NCI-H1092 (cell line): Measurements from ENCODE around the gene FMN1.

Experiments used
- DNase-seq: peaks from one replicate; lab custom pipeline; 2025; lab: John Stamatoyannopoulos, UW

The FMN1 gene, protein sequence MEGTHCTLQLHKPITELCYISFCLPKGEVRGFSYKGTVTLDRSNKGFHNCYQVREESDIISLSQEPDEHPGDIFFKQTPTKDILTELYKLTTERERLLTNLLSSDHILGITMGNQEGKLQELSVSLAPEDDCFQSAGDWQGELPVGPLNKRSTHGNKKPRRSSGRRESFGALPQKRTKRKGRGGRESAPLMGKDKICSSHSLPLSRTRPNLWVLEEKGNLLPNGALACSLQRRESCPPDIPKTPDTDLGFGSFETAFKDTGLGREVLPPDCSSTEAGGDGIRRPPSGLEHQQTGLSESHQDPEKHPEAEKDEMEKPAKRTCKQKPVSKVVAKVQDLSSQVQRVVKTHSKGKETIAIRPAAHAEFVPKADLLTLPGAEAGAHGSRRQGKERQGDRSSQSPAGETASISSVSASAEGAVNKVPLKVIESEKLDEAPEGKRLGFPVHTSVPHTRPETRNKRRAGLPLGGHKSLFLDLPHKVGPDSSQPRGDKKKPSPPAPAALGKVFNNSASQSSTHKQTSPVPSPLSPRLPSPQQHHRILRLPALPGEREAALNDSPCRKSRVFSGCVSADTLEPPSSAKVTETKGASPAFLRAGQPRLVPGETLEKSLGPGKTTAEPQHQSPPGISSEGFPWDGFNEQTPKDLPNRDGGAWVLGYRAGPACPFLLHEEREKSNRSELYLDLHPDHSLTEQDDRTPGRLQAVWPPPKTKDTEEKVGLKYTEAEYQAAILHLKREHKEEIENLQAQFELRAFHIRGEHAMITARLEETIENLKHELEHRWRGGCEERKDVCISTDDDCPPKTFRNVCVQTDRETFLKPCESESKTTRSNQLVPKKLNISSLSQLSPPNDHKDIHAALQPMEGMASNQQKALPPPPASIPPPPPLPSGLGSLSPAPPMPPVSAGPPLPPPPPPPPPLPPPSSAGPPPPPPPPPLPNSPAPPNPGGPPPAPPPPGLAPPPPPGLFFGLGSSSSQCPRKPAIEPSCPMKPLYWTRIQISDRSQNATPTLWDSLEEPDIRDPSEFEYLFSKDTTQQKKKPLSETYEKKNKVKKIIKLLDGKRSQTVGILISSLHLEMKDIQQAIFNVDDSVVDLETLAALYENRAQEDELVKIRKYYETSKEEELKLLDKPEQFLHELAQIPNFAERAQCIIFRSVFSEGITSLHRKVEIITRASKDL (N-terminal part only)

DNA sequence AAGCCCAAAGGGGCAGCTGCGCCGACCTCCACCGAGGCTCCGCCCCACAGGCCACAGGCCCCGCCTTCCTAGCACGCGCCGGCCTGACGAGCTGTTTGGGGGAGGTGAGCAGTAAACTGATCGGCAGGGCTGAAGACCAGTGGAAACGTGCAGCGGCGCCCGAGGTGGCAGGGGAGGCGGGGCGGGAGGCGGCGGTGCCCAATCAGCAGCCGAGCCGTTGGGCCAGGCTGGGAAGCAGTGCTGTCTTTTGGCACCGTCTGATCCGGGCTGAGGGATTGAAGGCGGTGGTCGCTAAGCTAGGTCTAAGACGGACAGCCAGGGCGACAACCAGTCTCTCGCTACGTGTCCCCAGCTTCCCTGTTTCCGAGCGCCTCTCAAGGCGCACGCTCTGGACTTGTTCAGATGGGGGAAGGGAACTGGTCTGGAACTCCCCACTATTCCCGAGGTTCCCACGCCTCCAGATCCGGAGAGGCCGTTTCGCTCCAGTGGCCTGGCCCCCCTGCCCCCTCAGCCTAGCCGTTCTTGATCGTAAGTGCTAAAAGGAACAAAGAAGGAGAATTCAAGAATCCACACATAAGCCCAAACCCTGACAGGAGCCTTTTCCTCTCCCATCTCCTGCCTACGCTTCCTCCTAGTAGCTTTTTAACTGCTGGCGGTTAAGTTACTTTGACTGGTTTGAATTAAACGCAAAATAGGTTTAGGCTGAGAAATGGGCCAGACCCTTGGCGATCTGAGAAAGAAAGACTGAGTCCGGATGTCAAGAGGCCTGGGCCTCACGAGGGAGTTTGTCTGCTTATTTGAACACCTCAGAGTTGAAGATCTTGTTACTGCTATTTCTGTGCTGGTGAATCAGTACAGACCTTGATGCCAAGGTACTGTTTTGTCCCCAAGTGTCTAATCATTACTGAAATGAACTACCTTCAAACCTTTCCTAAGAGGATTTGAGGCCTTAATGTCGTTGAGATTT is at the start of gene FMN1:
TSS of gene FMN1 (minus strand) at position 11 of the 967 bp plus-strand sequence. CDS start 39,800 bp downstream, outside the sequence.
- peak; percentile 78 for DNase-seq

DNA sequence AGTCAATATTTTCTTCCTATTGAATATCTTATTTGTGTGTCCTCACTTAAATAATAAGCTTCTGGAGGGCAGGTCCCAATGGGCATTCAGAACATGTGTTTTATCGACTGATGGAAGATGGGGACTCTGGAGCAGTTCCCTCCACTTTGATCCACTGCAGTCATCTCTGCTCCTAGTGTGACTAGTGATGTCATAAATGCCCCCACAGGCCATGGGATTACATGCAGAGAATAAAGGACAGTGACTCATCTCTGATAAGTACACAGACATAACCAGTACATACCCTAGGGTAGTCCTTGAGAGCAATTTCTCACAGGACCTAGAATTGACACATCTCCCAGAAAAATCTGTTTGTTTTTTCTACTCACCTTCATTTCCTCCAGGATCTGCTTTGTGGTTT is 49.4 kb upstream of the FMN1 start:
- no peak for DNase-seq

DNA sequence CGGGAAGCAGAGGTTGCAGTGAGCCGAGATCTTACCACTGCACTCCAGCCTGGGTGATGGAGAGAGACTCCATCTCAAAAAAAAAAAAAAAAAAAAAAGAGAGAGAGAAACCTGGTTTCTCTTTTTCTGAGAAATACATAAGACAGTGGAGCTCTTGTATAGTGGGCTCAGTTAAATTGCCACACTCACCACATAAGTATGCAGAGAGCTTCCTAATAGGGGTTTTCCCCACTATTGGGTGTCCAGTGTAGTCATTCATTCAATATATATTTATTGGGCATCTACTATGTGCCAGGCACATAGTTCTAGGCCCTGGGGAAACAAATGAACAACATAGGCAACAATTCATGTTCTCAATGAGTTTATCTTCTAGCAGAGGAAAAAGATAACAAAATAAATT is 48.9 kb upstream of the FMN1 start:
- DNase-seq: no peak

- DNase-seq: no peak
These were observed 48.2 kb upstream of the FMN1 start for GRCh38 chr15:33242669-33243191.

DNA sequence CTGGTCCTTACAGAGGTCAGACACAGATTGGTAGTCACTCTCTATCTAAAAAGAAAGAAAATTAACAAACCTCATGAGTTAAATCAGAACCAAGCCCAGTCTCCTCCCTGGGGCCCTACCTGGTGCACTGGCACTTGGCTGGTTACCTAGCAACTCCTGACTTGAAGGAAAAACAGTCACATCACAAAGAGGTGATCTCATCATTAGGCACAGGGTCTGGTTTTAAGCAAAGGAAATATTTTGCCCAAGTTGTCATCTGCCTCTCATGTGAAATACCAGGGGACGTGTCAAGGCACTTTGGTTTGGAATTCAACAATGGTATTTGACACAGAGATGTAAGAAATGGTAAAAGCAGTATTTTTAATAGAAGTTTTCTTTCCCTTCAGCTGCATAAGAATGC is 47.7 kb upstream of the FMN1 start:
- DNase-seq: no peak

DNA sequence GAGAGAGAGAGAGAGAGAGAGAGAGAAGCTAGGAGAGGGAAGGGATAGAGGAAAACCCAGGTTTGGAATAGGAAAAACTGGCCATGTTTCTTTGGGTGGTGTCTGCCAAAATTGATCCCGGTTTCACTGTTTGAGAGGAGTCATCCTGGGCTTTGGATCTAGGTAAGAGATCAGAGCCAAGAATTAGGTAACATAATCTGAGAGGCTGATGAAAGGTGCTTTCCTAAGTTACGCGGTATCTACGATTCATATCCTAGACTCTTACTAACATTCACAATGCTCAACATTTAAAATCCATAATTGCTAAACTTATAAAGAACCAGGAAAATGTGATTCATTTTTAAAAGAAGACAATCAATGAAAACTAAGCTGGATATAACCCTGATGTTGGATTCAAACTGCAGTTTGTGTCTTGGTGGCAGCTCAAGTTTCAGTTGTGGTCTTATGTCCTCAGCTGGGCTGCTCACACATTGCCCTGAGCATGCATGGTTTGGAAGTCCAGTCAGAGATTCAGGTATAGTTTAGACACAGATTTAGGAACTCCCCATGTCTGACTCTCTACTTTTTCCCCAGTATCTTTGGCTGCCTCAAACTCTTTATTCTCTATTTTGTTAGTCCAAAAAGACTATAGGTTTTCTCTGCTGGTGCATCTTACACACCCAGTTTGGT is 42.5 kb upstream of the FMN1 start:
- DNase-seq: no peak

GRCh38 chr15:33234020-33234461 is 39.5 kb upstream of the FMN1 start:
- peak; percentile 8 for DNase-seq

- DNase-seq: peak; percentile 58
These were observed 32.2 kb upstream of the FMN1 start for GRCh38 chr15:33226559-33227181.

GRCh38 chr15:33218071-33218491 is 23.6 kb upstream of the FMN1 start:
- no peak for DNase-seq

DNA sequence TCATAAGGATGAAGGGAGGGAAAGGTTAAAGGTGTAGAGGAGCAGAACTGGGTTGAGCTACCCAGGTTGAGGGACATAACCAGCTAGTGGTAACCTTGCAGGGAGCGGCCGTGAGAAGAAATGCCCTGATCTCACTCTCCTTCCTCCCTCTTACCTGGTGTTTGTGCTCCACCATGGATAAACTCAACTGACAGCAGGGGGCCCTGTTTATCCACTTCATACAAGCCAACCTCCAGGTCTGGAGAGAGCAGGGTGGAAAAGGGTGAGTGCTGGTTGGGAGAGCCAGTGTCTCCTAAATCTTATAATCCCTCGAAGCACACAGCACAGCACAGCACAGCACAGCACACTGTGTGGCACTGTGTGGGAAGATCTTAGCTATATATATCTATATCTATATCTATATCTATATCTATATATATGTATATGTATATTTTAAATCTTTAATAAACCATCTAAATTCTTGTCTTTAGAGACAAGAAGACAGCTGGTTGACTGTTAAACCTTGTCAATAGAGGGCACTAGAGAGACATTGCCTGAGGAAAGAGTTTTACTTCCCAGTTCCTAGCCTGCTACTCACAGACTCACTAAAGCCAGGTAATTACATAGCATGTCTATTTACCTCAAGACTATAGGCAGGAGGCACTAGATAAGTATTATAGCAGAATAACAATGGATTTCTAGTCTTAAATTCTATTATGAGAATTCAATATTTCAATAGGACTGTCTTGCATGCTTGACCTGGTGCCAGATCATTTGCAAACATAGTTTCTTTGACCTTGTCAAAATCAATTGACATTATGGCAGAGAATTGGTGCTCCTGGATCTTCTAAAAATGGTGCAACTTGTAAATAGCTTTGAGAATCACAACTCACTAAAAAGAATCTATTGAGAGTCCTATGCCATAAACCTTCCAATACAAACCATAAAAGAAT is 21.7 kb upstream of the FMN1 start:
- DNase-seq: no peak

- DNase-seq: peak; percentile 10
These were observed 16.8 kb upstream of the FMN1 start for GRCh38 chr15:33211176-33211808.

DNA sequence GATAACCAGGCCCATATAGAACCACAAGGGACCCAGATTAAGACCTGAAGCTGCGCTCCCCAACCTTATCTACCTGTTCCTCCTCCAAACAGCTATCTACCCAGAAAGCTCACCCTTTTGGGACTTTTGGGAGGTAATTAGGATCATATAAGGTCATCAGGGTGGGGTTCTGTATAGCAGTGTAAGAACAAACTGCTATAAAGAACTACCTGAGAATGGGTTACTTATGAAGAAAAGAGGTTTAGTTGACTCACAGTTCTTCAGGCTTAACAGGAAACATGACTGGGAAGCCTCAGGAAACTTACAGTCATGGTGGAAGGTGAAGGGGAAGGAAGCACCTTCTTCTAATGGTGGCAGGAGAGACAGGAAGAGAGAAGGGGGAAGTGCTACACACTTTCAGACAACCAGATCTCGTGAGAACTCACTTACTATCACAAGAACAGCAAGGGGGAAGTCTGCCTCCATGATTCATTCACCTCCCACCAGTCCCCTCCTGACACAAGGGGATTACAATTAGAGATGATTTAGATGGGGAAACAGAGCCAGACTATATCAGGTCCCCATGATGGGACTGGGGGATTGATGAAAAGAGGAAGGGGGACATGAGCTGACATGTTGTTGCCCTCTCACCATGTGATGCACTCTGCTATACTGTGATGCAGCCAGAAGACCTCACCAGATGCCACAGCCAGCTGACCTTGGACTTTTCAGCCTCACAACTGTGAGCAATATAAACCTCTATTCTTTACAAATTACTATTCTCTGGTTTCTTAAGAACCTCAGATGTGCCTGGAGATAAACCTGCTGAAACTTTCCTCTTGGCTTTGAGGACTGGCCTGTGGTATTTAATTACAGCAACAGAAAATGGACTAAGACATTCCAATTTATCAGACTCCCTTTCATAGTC is 15.3 kb upstream of the FMN1 start:
- DNase-seq: no peak

DNA sequence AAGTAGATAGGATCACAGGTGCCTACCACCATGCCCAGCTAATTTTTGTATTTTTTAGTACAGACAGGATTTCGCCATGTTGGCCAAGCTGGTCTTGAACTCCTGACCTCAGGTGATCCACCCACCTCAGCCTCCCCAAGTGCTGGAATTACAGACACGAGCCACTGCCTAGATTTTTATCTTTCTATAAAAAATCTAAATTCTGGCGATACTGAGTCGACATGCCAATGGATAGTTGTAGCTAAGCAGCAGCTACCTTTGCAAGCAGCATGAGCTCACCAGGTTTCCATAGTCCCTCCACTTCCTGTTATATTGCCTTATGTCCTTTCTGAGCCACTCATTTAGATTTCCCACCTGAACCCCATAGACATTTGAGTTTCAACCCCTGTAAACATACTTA is 13.1 kb upstream of the FMN1 start:
- DNase-seq: no peak

GRCh38 chr15:33206366-33206765 is 11.9 kb upstream of the FMN1 start:
- DNase-seq: no peak

DNA sequence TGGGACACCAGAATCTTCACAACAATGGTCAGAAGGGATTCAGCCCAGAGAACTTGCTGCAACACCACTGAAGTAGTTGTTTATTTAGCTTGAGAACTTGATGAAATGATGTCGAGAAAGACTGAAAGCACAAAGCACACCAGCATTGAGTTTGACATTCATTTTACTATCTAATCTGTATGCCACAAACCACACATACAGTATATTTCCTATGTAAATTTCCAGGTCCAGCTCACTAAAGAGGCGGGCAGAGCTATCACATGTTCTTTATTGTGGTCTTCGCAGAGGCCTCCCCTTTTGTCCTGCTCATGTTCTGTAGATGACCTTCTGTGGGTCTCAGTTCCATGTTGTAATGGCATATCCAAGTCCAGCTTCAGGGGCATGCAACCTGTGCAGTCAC is 10.4 kb upstream of the FMN1 start:
- DNase-seq: no peak

GRCh38 chr15:33204087-33204486 is 9.6 kb upstream of the FMN1 start:
- no peak for DNase-seq
